ENCODE results near the gene ENTR1.

DNA sequence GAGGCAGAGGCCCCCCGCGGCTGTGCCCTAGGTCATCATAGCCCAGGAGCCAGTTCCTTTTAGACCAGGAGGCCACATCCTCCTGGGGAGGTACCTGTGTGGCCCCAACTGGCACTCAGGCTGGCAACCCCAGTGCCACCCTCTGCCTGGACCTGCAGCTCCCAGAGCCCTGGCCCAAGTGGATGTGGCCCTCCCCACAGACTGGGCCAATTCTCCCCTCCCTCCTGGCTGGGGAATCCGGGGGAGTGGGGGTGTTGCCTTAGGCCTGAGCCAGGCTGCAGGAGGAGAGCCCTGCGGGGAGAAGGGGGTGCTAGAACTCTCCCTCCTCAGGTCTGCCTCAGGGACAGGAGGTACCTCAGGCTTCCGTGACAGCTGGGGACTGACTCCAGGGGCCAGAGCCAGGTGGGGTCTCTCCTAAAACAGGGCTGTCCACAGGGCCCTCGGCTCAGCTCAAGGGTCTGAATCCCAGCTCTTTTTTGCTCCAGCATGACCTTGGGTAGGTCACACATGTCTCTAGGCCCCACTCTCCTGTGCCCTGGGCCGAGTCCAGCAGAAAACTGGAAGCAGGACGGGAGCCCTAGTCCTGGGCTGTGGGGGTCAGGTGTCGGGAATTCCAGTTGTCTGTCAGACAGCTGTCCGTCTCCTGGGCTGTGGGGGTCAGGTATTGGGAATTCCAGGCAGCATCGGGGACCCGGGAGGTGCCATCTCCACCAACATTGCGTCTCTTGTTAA is 56.5 kb downstream of the ENTR1 start:
- no peak for TF ChIP-seq CTCF (IDR thresholded peaks at IDR 0.05; ENCODE audit: low read depth, low read length, poor library complexity, severe bottlenecking)
- no peak for TF ChIP-seq EZH2phosphoT487 (IDR thresholded peaks at IDR 0.05; ENCODE audit: borderline replicate concordance, low read length)

Measured in DOHH2 (cell line).